Measurements from ENCODE around the gene PEMT.

Gene PEMT

DNA sequence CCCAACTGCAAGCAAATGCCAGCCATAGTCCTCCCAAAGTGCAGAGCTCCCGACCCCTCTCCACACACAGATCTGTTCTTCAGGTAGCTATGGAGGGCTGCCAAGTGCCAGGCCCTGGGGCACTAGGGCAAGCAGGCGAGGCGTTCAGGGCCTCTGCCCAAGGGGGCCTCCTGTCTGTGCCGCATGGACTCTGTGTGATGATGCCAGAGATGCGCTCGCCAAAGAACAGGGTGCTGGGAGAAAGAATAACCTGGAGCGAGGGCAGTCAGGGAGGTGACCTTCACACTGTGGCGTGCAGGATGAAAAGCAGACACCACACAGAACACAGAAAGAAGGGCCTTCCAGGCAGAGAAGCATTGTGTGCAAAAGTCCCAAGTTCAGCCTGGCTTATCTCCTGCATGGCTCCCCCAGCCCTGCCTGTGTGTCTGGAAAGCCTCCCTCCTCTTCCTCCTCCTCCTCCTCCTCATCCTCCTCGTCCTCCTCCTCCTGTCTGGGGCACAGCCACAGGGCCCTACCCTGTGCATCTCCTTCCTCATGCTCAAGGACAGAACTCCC lies 44.2 kb downstream of the PEMT start:
- Histone ChIP-seq H3K4me2 (no peak overlapping the region), H3K4me3 (no peak overlapping the region), H3K27me3 (no peaks in the 10 kb centered on the region), H3K36me3 (no peaks in the 10 kb centered on the region), H3K9ac (no peak overlapping the region), H3K4me1 (peaks cover 84% of the 10 kb centered on the region), H3K9me3 (no peaks in the 10 kb centered on the region), H4K20me1 (no peaks in the 10 kb centered on the region), H3K27ac (no peak overlapping the region)
- TF ChIP-seq Cebpa-rat (IDR thresholded peaks at IDR 0.05): no peak

DNA sequence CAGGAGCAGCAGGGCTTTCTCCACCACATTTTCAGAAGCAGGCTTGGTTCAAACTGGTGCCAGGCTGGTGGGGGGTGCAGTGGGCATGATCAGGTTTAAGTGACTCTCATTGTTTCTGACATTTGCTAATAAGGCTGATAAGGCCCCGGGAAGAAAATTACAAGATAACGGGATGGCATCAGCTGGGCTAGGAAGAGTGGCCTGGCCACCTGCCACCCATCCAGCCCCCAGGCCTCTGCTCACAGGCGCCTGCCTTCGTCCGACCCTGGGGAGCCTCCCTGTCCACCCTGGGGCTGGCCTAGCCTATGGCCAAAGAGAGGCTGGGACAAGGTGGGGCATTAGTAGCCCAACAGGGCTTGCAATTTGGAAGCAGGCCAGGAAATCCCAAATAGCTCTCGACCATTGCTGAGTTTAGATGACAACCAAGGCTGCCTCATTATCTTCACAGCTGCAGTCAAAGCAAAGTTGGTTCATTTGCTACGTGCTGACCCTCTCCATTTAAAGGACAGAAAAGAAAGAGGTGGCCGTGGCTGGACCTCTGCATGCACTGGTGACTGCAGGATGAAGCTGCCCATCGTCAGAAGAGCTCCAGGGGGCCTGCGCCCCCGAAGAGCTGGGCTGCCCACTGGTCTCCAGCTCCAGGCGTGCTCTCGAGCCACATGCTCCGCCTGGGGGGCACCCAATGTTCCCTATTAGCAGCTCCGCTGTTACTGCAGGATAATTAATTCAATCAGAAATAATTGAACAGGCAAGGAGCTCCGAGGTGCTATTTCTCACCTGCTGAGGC lies 44.9 kb downstream of the PEMT start:
- H3K9me3 ChIP-seq: no peaks in the 10 kb centered on the region
- no peaks in the 10 kb centered on the region for H3K27me3 ChIP-seq
- H3K9ac ChIP-seq: no peak overlapping the region
- H3K4me2 ChIP-seq: no peak overlapping the region; the same call in 1 of the 2 replicates
- no peaks in the 10 kb centered on the region for H3K36me3 ChIP-seq
- H3K4me3 ChIP-seq: no peak overlapping the region
- peaks cover 84% of the 10 kb centered on the region for H3K4me1 ChIP-seq
- 0 out of 2 replicates have a peak overlapping the region, but pooled peaks have one; percentile 61 for H3K27ac ChIP-seq
- no peaks in the 10 kb centered on the region for H4K20me1 ChIP-seq
- TF ChIP-seq Cebpa-rat (IDR thresholded peaks at IDR 0.05): no peak

GRCh38 chr17:17545984-17546383 lies 45.5 kb downstream of the PEMT start:
- TF ChIP-seq Cebpa-rat (IDR thresholded peaks at IDR 0.05): no peak
- Histone ChIP-seq H3K9ac (no peak overlapping the region), H3K9me3 (no peaks in the 10 kb centered on the region), H3K4me2 (no peak overlapping the region), H3K4me1 (peaks cover 84% of the 10 kb centered on the region), H3K27me3 (no peaks in the 10 kb centered on the region), H3K4me3 (no peak overlapping the region), H4K20me1 (no peaks in the 10 kb centered on the region), H3K36me3 (no peaks in the 10 kb centered on the region), H3K27ac (0 out of 2 replicates have a peak overlapping the region, but pooled peaks have one; percentile 61)

GRCh38 chr17:17545031-17545820 lies 46.3 kb downstream of the PEMT start:
- H3K9ac ChIP-seq: no peak overlapping the region
- H3K4me1 ChIP-seq: peaks cover 84% of the 10 kb centered on the region
- TF ChIP-seq Cebpa-rat (IDR thresholded peaks at IDR 0.05): no peak
- peak overlapping the region; percentile 75 for H3K4me2 ChIP-seq
- H3K27ac ChIP-seq: peak overlapping the region; percentile 61
- no peaks in the 10 kb centered on the region for H3K36me3 ChIP-seq
- no peaks in the 10 kb centered on the region for H3K9me3 ChIP-seq
- no peaks in the 10 kb centered on the region for H3K27me3 ChIP-seq
- no peaks in the 10 kb centered on the region for H4K20me1 ChIP-seq
- no peak overlapping the region for H3K4me3 ChIP-seq

DNA sequence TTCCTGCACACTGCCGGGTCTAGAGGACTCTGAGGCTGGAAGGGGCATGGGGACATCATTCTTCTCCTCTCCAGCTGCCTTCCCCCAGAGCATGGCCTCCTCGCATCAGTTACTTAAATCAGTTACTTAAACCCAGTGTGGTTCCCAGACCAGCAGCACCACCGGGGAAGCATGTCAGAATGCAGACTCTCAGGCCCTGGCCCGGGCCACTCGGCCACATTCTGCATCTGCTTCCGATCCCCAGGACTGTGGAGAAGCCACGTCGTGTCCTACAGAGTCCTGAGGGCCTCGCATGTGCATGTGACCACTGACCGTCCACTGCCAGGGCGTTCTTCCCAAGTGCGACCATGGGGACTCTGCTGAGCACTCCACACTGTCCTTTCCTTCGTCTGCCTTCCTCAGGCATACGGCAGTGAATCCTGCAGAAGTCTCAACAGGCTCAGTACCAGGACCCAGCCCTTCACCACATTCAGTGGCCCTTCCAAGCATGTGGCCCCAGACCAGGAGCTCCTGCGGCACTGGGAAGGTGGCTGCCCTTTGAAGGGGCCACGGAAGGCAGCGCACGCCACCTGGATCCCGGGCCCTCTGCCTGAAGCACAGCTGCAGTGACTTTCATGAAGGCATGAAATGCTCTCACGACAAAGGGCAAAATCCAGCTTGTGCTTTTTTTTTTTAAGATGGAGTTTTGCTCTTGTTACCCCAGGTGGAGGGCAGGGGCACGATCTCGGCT lies 48.4 kb downstream of the PEMT start:
- Histone ChIP-seq H3K9me3 (no peaks in the 10 kb centered on the region), H3K4me2 (peak overlapping the region; percentile 75), H3K27ac (no peak overlapping the region), H3K4me3 (no peak overlapping the region), H3K36me3 (no peaks in the 10 kb centered on the region), H3K27me3 (no peaks in the 10 kb centered on the region), H4K20me1 (no peaks in the 10 kb centered on the region), H3K9ac (no peak overlapping the region), H3K4me1 (peaks cover 87% of the 10 kb centered on the region)
- no peak for TF ChIP-seq Cebpa-rat (IDR thresholded peaks at IDR 0.05)

GRCh38 chr17:17541640-17542001 lies 49.9 kb downstream of the PEMT start:
- Histone ChIP-seq H3K9ac (peak overlapping the region; percentile 8; the same call in 1 of the 2 replicates), H3K9me3 (no peaks in the 10 kb centered on the region), H3K27me3 (no peaks in the 10 kb centered on the region), H3K36me3 (no peaks in the 10 kb centered on the region), H3K27ac (peak overlapping the region; percentile 55), H3K4me1 (peaks cover 79% of the 10 kb centered on the region), H3K4me3 (no peak overlapping the region), H3K4me2 (peak overlapping the region; percentile 75), H4K20me1 (no peaks in the 10 kb centered on the region)
- no peak for TF ChIP-seq Cebpa-rat (IDR thresholded peaks at IDR 0.05)

GRCh38 chr17:17540935-17541639 lies 50.4 kb downstream of the PEMT start:
- H3K4me2 ChIP-seq: peak overlapping the region; percentile 75

DNA sequence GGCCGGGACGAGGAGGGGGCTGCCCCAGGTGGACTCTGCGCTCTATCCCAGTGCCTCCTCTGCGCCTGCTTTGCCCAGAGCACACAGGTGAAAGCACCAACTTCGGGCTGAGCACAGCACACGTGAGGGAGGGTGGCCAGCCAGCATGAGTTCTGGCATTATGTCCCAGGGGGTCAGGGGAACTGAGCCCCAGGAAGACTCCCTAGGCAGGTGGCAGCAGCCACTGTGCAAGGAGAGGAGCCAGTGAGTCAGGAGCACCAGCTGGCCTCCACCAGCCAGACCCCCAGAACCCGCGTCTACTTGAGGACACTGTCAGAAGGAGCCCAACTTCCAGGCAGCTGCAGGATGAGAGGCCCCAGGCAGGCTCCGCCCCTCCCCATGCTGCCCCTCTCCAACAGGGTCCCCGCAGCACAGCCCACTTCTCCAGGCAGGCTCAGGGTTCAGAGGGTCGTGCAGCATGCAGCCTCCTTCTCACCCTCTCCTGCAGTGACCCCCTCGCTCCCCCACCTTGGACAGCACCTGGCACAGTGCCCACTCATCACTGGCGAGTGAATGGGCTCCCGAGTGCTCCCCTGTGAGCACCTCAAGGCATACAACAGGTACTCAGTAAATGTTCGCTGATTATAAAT lies 51.1 kb downstream of the PEMT start:
- no peak for TF ChIP-seq Cebpa-rat (IDR thresholded peaks at IDR 0.05)
- Histone ChIP-seq H3K4me2 (peak overlapping the region; percentile 75), H3K9me3 (no peaks in the 10 kb centered on the region), H3K27me3 (no peaks in the 10 kb centered on the region), H3K36me3 (no peaks in the 10 kb centered on the region), H3K27ac (peak overlapping the region; percentile 56), H3K9ac (peak overlapping the region; percentile 19; the same call in 1 of the 2 replicates), H4K20me1 (no peaks in the 10 kb centered on the region), H3K4me1 (peaks cover 79% of the 10 kb centered on the region), H3K4me3 (no peak overlapping the region)

More at GRCh38 chr17:17540935-17541639, 50.4 kb downstream of the PEMT start:
- TF ChIP-seq Cebpa-rat (IDR thresholded peaks at IDR 0.05): no peak
- Histone ChIP-seq H3K9ac (peak overlapping the region; percentile 8; the same call in 1 of the 2 replicates), H3K9me3 (no peaks in the 10 kb centered on the region), H4K20me1 (no peaks in the 10 kb centered on the region), H3K4me1 (peaks cover 79% of the 10 kb centered on the region), H3K27ac (peak overlapping the region; percentile 55), H3K36me3 (no peaks in the 10 kb centered on the region), H3K4me3 (no peak overlapping the region), H3K27me3 (no peaks in the 10 kb centered on the region)

All from BLaER1 (cell line).